GM21447 (cell line): Measurements from ENCODE around the gene RAET1G.
"Not testable (repeated sequence)": the region's sequence is repeated elsewhere in the genome, so short reads cannot be mapped to it uniquely, and the experiment has no call there.

Source experiments
- ATAC-seq: cut with Tn5 transposase; IDR thresholded peaks from one replicate; pipeline ENCODE4 v1.9.1; 2021; ENCODE audit not compliant: unreplicated experiment

Gene RAET1G

GRCh38 chr6:149915970-149916865, 6.7 kb downstream of the RAET1G start:
- no peak for ATAC-seq

GRCh38 chr6:149913540-149914240, 9.2 kb downstream of the RAET1G start:
- no peak for ATAC-seq

- no peak for ATAC-seq
Observed at GRCh38 chr6:149913085-149913484, 9.8 kb downstream of the RAET1G start.

- ATAC-seq, result not testable (repeated sequence)
Observed at GRCh38 chr6:149912680-149913079, 10.2 kb downstream of the RAET1G start.

- no peak for ATAC-seq
Observed at GRCh38 chr6:149910721-149911151, 12.2 kb downstream of the RAET1G start.

- ATAC-seq, result no peak
Observed at GRCh38 chr6:149909701-149910470, 13.0 kb downstream of the RAET1G start.

- not testable (repeated sequence) for ATAC-seq
Observed at GRCh38 chr6:149908480-149908879, 14.4 kb downstream of the RAET1G start.

- no peak for ATAC-seq
Observed at GRCh38 chr6:149907317-149907716, 15.6 kb downstream of the RAET1G start.

GRCh38 chr6:149906405-149906804, 16.5 kb downstream of the RAET1G start:
- no peak for ATAC-seq

- ATAC-seq, result no peak
Observed at GRCh38 chr6:149905911-149906371, 17.0 kb downstream of the RAET1G start.

- ATAC-seq, result no peak
Observed at GRCh38 chr6:149905371-149905910, 17.5 kb downstream of the RAET1G start.

- ATAC-seq, result no peak
Observed at GRCh38 chr6:149904661-149905370, 18.1 kb downstream of the RAET1G start.

- ATAC-seq, result no peak
Observed at GRCh38 chr6:149903938-149904611, 18.8 kb downstream of the RAET1G start.

GRCh38 chr6:149901444-149902140, 21.3 kb downstream of the RAET1G start:
- no peak for ATAC-seq

GRCh38 chr6:149900620-149901443, 22.1 kb downstream of the RAET1G start:
- ATAC-seq, result no peak

GRCh38 chr6:149899926-149900619, 22.8 kb downstream of the RAET1G start:
- no peak for ATAC-seq

- no peak for ATAC-seq
Observed at GRCh38 chr6:149899486-149899885, 23.4 kb downstream of the RAET1G start.

- no peak for ATAC-seq
Observed at GRCh38 chr6:149898966-149899365, 24.0 kb downstream of the RAET1G start.
